Myocyte (in vitro differentiated cells): ENCODE results near the gene CREBL2. TPM values are rescaled to one million over a fixed set of nuclear protein-coding genes. Genes with fewer than 3 reads are reported as not detected.

Source experiments
- DNase-seq: peaks from one replicate; pipeline ENCODE4 v3.0.0-alpha.2; 2012; ENCODE audit warnings: low read depth
- total RNA-seq: library from RNA; depleted of rRNA; stranded (reverse); fragments of >200 nt; gene quantifications from 2 replicates; pipeline ENCODE4 v1.2.3, GENCODE V29; 2014

CREBL2 gene
- total RNA-seq, 1 donor from 2014 or later: 15.5 TPM

- DNase-seq: peak; percentile 55
Measured at GRCh38 chr12:12671850-12672660, 60.4 kb downstream of the CREBL2 start.

- no peak for DNase-seq
Measured at GRCh38 chr12:12673296-12673695, 61.6 kb downstream of the CREBL2 start.

- DNase-seq: no peak
Measured at GRCh38 chr12:12676605-12677004, 64.9 kb downstream of the CREBL2 start.

GRCh38 chr12:12681061-12681765 is 69.5 kb downstream of the CREBL2 start:
- DNase-seq: no peak

- no peak for DNase-seq
Measured at GRCh38 chr12:12682284-12682683, 70.6 kb downstream of the CREBL2 start.

GRCh38 chr12:12683136-12683697 is 71.5 kb downstream of the CREBL2 start:
- no peak for DNase-seq

GRCh38 chr12:12683725-12684124 is 72.0 kb downstream of the CREBL2 start:
- no peak for DNase-seq

GRCh38 chr12:12684375-12685106 is 72.9 kb downstream of the CREBL2 start:
- peak; percentile 66 for DNase-seq

- DNase-seq: no peak
Measured at GRCh38 chr12:12685305-12685704, 73.6 kb downstream of the CREBL2 start.

GRCh38 chr12:12686472-12686871 is 74.8 kb downstream of the CREBL2 start:
- DNase-seq: no peak

- DNase-seq: peak; percentile 36
Measured at GRCh38 chr12:12686925-12687324, 75.2 kb downstream of the CREBL2 start.

- no peak for DNase-seq
Measured at GRCh38 chr12:12689647-12690300, 78.1 kb downstream of the CREBL2 start.

GRCh38 chr12:12691549-12691948 is 79.9 kb downstream of the CREBL2 start:
- no peak for DNase-seq

GRCh38 chr12:12693111-12693671 is 81.5 kb downstream of the CREBL2 start:
- DNase-seq: no peak

Other genes with a start within 250 kb of the CREBL2 start
- gene DUSP16, start 49.0 kb upstream of the CREBL2 start, total RNA-seq: 5.7 and 7.2 TPM in 2 replicates
- gene GPR19, start 84.3 kb downstream of the CREBL2 start, total RNA-seq: not detected in 2 replicates
- gene CDKN1B, start 105.5 kb downstream of the CREBL2 start, total RNA-seq: 40.4 and 41.4 TPM in 2 replicates
- 5.1 and 6.4 TPM in 2 replicates for gene APOLD1, start 173.8 kb downstream of the CREBL2 start, total RNA-seq
- gene DDX47, start 201.5 kb downstream of the CREBL2 start, total RNA-seq: 57.4 and 63.7 TPM in 2 replicates